Measurements from ENCODE around the gene ZNF701. TPM values are rescaled to one million over a fixed set of nuclear protein-coding genes. Genes with fewer than 3 reads are reported as not detected.
"Not testable (repeated sequence)": the region's sequence is repeated elsewhere in the genome, so short reads cannot be mapped to it uniquely, and the experiment has no call there.

Gene ZNF701
- 4.1 TPM for total RNA-seq

DNA sequence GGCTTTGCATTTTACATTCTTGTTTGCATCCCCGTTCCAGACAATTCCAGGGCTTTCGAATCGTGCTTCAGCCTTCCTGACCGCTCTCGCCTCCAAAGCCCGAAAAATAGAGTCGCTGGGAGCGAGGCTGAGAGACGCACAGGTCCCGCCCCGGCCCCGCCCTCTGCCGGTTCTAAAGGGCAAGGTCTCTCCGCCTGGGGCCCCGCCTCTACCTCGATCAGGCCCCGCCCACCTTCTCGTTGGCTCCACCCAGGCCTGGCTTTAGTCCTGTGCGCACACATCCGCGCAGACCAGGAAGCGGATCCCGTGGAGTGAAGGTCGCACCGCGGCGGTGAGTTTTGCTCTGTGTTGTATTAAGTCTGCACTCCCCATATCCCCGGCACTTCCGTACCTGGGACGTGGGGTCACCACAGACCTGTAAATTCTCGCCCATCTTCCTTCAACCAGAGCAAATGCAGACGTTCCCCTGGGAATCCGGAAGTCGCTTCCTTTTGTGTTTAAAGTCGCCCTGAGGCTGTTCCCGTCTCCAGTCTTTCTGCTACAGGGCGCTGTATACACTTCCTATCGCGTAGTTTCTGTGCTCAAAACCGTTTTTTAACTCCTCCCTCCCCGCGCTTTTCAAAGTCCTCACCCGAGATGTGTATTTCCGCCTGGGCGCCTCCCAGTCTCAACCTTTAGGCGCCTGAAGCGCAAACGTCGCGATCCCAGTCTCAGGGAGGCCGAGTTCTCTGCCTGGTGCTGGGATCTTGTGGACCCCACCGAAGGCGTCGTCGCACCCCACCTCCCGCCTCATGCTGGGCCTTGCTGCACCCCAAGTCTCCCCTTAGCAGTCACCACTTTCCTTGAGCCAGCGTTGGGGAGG, at the start of gene ZNF701:
TSS of gene ZNF701 (plus strand) at position 288 of the 862 bp plus-strand sequence. CDS start 3,861 bp downstream, outside the sequence.
- peak; percentile 85 for DNase-seq (ENCODE audit: low spot score)
- ATAC-seq: peak; percentile 96

DNA sequence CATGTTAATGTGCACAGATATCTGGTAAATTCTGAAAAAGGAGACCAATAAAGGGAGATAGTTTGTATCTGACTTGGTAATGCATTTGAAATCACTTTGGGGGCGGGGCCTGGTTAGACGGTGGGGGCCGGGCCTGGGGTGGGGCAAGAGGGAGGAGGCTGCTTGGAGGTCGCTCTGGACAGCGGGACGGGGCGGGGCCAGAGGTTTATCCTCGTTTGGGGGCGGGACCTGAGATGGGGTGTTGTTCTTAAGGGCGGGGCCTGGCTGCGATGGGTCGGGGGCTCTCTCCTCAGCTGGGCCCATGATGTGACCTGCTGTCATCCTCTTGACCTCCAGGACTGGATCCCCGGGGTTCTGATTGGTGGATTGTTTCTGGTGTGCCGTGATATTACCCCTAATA, 47.5 kb upstream of the ZNF701 start:
- DNase-seq (ENCODE audit: low spot score): no peak

DNA sequence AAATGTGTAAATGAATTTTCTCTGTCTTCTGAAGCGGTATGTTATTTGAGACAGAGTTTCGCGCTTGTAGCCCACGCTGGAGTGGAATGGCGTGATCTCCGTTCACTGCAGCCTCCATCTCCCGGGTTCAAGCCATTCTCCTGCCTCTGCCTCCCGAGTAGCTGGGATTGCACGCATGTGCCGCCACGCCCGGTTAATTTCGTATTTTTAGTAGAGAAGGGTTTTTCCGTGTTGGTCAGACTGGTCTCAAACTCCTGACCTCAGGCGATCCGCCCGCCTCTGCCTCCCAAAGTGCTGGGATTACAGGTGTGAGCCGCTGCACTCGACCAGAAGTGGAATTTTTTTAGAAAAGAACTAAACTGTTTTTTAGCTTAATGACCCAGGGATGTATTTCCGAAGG, 46.0 kb upstream of the ZNF701 start:
- no peak for DNase-seq (ENCODE audit: low spot score)
- ATAC-seq: no peak

More for the DNA sequence above, 47.5 kb upstream of the ZNF701 start:
- no peak for ATAC-seq

DNA sequence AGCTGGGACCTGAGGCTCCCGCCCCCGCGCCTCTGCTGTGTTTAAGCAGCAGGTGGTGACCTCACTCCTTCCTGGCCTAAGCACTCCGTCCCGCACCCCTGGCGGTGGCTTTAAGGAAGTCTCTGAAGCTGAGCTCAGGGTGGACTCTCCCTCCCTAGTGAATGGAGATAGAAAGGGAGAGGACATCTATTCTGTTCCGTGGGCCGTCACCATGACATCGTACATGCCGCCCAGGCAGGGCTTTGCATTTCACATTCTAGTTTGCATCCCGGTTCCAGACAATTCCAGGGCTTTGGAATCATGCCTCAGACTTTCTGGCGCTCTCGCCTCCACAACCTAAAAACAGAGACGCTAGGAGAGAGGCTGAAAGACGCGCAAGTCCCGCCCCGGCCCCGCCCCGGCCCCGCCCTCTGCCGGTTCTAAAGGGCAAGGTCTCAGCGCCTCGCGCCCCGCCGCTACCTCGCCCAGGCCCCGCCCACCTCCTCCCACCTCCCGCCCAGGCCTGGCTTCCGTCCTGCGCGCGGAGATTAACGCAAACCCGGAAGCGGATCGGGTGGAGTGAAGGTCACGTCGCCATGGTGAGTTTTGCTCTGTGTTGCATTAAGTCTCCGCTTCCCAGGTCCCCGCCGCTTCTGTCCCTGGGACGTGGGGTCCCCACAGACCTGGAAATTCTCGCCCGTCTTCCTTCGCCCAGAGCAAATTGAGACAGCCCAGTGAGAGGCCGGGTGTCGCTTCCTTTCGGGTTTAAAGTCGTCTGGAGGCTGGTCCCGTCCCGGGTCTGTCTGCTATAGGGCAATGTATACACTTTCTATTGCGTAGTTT, 42.7 kb upstream of the ZNF701 start, which contains the start of gene ZNF808:
TSS of gene ZNF808 (plus strand) at position 535 of the 822 bp plus-strand sequence. CDS start 15,617 bp downstream, outside the sequence.
- ATAC-seq (peak; percentile 98), DNase-seq (ENCODE audit: low spot score) (peak; percentile 96)

DNA sequence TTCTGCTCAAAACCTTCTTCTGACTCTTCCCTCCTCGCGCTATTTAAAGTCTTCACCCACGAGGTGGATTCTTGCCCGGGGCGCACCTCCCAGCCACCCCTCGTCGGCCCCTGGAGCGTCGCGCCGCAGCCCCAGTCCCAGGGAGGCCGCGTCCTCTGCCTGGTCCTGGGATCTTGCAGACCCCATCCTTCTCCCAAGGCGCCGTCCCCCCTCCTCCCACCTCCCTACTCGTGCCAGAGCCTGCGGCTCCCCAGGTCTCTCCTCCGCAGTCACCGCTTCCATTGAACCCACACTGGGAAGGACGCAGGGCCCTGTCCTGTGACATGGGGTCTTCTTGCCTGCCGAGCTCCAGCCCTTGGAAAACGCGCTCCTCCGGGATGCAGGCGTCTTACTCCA, 42.1 kb upstream of the ZNF701 start:
- DNase-seq (ENCODE audit: low spot score): peak; percentile 45
- peak; percentile 33 for ATAC-seq

DNA sequence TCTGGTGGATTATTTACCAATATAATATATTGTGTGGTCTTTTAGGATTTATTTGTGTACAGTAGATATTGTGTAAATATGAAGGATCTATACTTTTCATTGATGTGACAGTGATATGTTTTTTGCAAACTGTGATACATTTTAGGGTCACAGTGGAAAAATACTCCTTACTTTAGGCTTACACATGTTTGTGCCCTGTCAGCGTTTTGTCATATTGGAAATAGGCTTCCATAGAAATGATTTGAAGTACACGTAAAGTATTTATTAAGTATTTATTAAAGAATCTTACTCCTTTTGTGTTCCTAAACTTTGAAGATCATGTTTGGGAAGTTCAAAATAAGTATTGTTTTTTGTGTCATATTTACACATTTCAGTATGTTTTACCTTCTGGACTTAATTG, 37.6 kb upstream of the ZNF701 start:
- no peak for ATAC-seq
- no peak for DNase-seq (ENCODE audit: low spot score)

DNA sequence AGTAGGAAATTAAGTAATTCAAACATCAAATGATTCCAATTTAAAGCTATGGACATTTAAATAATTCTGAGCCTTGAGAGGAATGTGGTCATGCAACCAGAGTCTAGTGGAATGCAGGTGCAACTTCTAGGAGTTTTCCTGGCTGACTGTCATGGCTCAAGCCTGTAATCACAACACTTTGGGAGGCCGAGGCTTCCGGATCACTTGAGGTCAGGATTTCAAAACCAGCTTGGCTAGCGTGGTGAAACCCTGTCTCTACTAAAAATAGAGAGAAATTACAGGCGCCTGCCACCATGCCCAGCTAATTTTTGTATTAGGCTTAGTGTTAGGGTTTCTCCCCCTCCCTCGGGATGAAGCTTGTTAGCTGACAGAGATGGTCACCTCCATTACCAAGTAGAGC, 36.2 kb upstream of the ZNF701 start:
- ATAC-seq: no peak
- no peak for DNase-seq (ENCODE audit: low spot score)

DNA sequence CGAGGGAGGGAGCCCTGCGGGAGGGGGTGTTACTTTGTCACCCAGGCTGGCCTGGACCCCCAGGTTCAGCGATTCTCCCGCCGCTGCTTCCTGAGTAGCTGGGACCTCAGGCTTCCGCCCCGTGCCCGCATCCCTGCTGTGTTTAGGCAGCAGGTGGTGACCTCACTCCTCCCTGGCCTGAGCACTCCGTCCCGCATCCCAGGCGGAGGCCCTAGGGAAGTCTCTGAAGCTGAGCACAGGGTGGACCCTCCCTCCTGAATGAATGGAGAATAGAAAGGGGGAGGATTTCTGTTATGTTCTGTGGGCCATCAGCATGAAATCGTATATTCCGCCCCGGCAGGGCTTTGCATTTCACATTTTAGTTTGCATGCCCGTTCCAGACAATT, 34.7 kb upstream of the ZNF701 start:
- not testable (repeated sequence) for DNase-seq (ENCODE audit: low spot score); ATAC-seq

DNA sequence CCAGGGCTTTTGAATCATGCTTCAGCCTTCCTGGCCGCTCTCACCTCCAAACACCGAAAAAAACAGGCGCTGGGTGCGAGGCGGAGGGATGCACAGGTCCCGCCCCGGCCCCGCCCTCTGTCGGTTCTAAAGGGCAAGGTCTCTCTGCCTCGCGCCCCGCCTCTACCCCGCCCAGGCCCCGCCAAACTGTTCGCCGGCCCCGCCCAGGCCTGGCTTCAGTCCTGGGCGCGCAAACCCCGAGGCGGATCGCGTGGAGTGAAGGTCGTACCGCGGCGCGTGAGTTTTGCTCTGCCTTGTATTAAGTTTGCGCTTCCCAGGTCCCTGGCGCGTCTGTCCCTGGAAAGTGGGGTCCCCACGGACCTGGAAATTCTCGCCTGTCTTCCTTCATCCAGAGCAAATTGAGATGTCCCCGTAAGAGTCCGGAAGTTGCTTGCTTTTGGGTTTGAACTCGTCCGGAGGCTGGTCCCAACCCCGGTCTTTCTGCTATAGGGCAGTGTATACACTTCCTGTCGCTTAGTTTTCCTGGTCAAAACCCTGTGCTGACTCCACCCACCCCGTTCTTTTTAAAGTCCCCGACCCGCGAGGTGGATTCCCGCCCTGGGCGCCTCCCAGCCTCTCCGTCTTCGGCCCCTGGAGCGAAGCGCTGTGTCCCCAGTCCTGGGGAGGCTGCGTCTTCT, 34.2 kb upstream of the ZNF701 start:
- ATAC-seq (peak; percentile 78), DNase-seq (ENCODE audit: low spot score) (peak; percentile 59)

DNA sequence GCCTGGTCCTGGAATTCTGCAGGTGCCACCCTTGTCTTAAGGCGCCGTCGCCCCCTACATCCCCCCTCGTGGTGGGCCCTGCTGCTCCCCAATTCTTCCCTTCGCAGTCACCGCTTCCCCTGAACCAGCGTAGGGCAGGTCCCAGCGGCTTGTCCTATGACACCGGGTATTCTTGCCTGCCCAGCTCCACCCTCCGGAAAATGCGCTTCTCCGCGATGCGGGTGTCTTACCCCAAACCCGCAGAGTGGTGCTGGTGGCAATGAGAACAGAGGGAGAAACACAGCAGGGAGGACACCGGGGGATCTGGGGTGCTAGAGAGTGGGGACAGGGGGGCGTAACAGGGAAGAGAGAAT, 33.7 kb upstream of the ZNF701 start:
- no peak for ATAC-seq
- DNase-seq (ENCODE audit: low spot score): no peak

DNA sequence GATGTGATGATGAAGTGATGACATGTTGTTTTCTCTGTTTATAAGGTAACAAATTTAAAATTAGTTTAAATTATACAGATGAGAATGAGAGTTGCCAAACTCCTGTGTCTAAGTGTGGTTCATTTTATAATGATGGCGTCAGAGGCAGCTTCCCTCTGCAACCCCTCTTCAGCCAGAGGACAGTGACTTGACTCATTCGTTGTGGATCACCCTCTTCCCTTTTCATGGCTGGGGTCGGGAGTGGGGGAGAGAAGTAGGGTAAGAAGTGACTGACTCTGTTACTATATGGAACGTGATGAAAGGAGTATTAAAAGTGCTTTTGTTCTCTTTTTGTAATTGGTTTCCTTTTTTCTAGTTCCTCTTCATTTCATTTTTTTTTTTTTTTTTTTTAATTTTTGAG, 31.3 kb upstream of the ZNF701 start:
- not testable (repeated sequence) for ATAC-seq; DNase-seq (ENCODE audit: low spot score)

DNA sequence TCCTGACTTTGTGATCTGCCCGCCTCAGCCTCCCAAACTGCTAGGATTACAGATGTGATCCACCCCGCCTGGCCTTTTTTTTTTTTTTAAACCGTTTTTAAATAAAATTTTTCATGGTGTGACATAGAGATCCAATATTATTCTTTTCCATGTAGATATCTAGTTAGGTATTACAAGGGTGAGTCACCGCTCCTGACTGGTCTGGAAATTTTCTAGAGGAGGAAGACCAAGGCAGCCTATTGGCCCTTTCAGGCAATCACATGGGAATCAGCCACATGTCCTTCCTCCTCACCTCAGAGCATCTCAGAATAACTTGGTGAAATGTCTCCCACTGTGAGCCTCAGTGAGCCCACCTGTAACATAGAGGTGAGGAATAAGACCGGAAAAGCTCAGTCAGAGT, 28.9 kb upstream of the ZNF701 start:
- ATAC-seq; DNase-seq (ENCODE audit: low spot score): not testable (repeated sequence)

DNA sequence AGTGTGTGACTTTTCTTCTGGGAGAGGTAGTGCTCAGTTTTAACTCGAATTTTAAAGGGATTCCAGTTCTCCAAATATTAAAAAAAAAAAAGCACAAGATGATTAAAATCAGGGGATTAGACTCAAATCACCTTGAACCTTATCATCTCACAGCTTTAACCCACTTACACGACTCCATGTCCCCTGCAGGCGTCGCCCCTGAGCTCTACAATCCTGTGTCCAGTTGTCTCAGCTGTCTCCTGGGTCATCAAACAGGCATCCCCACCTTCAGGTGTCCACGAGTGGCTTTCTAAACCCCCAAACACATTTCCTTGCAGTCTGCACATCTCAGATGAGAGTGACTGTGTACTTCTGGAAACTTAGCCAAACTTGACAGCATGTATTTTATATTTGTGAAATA, 28.5 kb upstream of the ZNF701 start:
- no peak for DNase-seq (ENCODE audit: low spot score)

DNA sequence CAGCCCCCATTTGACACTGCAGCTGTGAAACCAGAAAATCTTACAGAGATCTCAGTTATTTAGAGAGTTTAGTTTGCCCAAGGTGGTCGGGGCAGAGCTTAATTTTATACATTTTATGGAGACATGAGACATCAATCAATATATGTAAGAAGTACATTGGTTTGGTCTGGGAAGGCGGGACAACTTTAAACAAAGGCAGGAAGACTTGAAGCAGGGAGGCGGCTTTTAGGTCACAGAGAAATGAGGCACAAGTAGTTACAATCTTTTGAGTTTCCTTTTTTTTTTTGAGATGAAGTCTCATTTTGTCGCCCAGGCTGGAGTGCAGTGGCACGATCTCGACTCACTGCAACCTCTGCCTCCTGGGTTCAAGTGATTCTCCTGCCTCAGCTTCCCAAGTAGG, 27.5 kb upstream of the ZNF701 start:
- DNase-seq (ENCODE audit: low spot score); ATAC-seq: not testable (repeated sequence)

More for the DNA sequence above, 28.5 kb upstream of the ZNF701 start:
- ATAC-seq: no peak

DNA sequence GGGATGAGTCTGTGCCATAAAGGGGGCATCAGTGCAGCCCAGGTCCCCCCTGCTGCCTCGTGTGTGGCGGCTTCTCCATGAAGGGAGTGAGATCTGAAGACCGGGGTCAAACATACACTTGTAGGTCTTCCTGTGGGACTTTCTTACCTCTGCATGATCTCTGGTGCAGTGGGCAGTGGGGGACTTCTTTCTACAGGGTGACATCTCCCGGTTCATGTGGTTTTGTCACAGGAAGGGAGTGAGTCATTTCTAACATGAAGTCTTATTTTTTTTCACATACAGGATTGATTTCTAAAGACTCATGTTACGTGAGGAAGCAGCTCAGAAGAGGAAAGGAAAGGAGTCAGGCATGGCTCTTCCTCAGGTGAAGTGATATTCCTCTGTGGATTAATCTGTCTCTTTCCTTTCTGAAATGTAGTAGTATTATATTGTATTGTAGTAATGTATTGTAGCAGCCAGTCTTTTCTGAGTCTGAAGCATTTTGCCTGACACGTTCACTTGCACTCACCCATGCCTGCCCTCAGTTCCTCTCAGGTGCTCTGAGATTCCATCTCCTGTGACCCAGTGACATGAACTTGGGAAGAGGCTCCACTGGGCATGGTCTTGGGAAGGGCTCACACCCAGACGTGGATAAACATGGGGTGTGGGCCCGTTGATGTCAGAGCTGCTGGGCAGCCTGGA, 27.0 kb upstream of the ZNF701 start:
- ATAC-seq (no peak), DNase-seq (ENCODE audit: low spot score) (no peak)

DNA sequence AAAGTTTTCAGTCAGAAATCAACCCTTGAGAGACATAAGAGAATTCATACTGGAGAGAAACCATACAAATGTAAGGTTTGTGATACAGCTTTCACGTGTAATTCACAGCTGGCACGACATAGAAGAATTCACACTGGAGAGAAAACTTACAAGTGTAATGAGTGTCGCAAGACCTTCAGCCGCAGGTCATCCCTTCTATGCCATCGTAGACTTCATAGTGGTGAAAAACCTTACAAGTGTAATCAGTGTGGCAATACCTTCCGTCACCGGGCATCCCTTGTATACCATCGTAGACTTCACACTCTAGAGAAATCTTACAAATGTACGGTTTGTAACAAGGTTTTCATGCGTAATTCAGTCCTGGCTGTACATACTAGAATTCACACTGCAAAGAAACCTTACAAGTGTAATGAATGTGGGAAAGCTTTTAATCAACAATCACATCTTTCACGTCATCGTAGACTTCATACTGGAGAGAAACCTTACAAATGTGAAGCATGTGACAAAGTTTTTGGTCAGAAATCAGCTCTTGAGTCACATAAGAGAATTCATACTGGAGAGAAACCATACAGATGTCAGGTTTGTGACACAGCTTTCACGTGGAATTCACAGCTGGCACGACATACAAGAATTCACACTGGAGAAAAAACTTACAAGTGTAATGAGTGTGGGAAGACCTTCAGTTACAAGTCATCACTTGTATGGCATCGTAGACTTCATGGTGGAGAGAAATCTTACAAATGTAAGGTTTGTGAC, 15.7 kb upstream of the ZNF701 start:
- DNase-seq (ENCODE audit: low spot score) (no peak), ATAC-seq (no peak)

DNA sequence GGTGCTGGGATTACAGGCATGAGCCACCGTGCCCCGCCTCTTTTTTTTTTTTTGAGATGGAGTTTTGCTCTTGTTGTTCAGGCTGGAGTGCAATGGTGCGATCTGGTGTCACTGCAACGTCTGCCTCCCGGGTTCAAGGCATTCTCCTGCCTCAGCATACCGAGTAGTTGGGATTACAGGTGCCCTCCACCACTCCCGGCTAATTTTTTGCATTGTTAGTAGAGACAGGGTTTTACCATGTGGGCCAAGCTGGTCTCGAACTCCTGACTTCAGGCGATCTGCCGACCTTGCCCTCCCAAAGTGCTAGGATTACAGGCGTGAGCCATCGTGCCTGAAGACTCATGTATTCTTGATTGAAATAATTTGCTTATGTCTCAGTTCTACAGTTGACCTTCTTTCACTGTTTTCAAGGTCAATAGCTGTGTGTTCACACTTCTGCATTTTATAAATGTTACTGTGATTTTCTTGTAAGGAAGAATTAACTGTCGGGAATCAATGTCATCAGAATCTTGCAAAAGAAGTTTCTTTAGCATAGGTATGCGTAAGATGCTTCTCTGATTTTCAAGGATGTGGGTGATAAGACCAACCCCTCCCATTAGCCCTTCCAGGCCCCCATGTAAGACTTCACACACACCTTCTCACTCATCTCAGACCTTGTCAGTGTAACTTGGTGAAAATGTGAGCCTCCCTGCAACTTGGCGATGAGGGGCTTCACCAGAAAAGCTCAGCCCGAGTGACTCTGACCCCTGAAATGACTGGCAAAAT, 12.7 kb upstream of the ZNF701 start:
- no peak for DNase-seq (ENCODE audit: low spot score)
- no peak for ATAC-seq

DNA sequence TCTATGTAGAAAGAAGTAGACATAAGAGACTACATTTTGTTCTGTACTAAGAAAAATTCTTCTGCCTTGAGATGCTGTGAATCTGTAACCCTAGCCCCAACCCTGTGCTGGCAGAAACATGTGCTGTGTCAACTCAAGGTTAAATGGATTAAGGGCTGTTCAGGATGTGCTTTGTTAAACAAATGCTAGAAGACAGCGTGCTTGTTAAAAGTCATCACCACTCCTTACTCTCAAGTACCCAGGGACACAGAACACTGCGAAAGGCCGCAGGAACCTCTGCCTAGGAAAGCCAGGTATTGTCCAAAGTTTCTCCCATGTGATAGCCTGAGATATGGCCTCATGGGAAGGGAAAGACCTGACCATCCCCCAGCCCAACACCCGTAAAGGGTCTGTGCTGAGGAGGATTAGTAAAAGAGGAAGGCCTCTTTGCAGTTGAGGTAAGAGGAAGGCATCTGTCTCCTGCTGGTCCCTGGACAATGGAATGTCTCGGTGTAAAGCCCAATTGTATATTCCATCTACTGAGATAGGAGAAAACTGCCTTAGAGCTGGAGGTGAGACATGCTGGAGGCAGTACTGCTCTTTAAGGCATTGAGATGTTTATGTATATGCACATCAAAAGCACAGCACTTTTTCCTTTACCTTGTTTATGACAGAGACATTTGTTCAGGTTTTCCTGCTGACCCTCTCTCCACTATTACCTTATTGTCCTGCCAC, 11.2 kb upstream of the ZNF701 start:
- not testable (repeated sequence) for ATAC-seq; DNase-seq (ENCODE audit: low spot score)
